HG02981 (cell line): Measurements from ENCODE around the gene PPP2R5C.
A peak's percentile ranks its signal among the peaks of the same experiment; 100 is the strongest.

Source experiments
- ATAC-seq: cut with Tn5 transposase; IDR thresholded peaks from one replicate; pipeline ENCODE4 v1.9.1; 2021; ENCODE audit warnings: mild to moderate bottlenecking, moderate library complexity; ENCODE audit not compliant: unreplicated experiment

Gene PPP2R5C

DNA sequence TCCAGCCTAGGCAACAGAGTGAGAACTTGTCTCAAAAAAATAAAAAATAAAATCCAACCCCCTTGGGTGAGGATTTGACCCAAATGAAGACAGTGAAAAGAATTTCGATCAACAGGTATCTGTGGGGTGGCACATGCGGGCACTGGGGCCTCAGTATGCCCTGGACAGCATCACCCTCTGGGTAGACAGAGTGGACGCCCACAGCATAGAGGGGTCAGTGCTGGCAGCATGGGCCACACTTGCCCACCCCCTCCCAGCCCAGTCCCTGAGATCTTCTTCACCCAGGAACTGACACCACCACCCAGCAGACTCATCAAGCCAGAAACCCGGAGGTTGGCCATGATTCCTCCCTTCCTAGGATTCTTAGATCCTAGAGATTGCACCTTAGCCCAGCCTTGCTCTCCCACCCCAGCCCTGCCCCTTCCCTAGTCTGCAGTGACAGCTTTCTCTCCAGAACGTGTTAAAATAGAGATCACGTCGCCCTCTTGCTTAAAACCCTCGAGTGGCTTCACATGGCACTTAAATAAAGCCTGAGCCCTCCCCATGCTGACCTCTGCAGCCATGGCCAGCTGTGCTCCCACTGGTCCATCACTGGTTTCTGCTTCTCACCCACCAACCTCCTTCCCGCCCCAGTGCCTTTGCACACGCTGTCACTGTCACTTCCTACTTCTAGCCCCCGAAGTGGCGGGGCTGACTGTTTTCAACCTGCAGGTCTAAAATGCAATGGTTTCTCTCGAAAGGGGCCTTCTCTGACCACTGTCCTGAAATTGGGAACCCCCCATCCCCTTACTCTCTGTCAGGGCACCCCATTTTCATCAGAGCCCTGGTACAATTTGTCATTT lies 176.6 kb downstream of the PPP2R5C start:
- ATAC-seq = no peak

DNA sequence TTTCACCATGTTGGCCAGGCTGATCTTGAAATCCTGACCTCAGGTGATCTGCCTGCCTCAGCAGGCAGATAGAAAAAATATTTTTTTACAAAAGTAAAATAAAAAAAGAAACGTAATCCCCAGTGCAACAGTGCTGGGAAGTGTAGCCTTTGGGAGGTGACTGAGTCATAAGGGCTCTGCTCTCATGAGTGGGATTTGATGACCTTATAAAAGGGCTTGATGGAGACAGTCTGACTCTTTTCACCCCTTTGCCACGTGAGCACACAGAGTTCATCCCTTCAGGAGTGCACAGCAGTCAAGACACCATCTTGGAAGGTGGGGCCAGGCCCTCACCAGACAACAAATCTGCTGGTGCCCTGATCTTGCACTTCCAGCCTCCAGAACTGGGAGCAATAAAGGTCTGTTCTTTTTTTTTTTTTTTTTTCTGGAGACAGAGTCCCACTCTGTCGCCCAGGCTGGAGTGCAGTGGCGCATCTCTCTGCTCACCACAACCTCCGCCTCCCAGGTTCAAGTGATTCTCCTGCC lies 178.2 kb downstream of the PPP2R5C start:
- ATAC-seq = no peak

DNA sequence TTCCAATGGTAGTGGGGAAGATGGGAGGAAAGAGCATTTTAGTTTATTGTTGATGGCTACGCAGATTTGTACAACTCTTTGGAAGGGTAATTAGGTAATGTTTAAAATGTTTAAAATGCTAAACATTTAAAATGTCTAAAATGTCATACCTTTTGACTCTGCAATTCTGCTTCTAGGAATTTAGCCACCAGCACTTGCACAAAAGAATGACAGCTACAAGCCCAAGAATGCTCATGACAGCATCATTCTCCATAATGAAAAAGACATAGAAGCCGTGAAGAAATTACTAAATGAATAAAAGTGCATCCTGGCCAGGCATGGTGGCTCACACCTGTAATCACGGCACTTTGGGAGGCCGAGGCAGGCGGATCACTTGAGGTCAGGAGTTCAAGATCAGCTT lies 182.9 kb downstream of the PPP2R5C start:
- no peak for ATAC-seq

DNA sequence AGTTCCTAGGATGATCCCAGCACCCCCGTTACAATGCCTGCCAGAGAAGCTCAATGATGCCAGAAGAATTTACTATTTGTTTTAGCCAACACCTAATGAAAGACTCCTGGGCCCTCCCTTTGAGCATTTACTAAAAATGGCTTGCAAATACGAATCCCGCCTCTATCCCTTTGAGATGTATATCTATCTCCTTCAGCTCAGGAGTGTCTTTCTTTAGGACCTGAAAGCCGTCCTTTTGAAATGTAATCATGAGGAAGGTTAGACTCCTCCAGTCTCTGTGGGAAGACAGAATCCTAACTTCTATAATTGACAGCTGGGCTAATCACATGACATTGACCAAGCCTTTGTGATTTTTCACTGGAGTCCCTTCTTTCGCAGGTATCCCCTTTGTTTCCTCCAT lies 183.7 kb downstream of the PPP2R5C start:
- ATAC-seq = no peak

DNA sequence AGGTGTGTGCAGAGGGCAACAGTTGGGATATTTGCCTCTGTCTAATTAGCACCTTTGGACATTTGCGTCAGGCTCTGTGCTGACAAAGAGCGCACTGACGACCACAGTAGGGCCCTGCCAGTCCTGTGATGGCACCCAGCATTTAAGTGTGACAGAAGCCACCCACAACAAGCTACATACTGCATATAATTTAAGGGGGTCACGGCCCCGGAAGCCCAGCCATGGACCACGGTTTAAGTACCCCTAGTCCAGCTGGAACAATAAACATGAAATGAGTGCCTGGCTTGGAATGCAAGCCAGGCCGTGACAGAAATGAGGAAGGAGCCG lies 186.0 kb downstream of the PPP2R5C start:
- peak; percentile 1 for ATAC-seq

GRCh38 chr14:101947904-101948665 lies 186.6 kb downstream of the PPP2R5C start:
- ATAC-seq = peak; percentile 98

GRCh38 chr14:101948666-101949216 lies 187.2 kb downstream of the PPP2R5C start:
- ATAC-seq = peak; percentile 1

DNA sequence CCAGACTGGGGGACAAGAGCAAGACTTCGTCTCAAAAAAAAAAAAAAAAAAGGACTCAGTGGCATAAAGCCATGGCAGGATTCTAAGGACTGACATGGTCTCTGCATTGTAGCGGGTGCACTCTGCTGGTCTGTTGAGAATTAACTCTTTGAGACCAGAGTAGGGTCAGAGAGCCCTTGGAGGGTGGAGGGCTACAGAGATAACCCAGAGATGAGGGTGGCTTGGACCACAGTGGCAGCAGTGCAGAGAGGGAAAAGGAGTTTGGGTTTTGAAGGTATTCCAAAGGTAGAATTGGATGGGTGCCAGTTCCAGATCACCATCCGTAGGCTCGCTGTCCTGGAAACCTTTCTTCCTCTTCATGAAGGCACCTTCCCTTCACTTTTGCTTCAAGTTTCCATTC lies 188.6 kb downstream of the PPP2R5C start:
- no peak for ATAC-seq

DNA sequence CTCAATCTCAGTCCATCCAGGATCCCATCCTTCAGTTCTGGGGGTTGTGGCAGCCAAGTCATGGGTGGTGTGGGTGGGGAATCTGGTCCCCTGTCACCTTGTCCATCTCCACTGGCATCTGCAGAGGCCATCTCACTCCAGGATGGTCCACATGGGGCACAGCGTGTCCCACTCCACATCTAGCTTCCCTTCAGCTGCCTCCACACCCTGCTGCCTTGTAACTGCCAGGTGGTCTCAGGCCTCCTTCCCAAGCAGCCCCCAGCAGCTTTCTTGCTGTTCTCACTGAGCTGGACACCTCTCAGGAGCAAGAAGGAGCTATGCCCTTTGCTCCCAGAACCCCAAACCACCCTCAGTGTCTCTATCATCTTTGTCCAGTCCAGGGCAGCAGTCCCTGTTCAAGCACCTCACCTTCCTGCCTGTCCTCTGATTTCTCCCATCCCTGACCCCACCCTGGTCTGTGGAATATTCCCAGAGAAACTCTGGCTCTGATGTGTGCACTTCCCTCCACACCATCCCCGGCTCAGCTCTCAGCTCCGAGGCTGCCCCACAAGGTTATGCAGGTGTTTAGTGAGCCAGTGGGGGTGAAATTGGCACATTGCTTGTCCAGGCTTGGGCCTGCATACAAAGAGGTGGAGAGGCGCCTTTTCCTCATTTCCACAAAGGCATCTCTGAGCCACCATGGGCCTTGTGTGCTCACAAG lies 189.2 kb downstream of the PPP2R5C start:
- no peak for ATAC-seq

DNA sequence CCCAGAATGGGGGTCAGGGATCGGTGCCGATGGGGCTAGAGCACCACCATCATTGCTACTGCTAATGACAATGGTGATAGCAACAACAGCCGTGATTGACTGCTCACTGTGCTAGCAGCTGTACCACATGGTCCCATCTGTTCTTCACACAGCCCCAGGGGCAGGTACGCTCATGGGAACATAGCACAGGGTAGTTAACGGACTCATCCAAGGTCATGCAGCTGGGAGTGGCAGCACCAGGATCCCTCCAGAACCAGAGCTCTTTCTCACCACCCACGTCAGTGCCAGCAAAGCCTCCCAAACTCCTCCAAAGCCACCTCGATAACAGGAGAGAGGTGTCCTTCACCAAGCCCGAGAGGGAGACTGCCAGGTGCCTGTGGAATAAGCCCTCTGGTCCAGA lies 191.6 kb downstream of the PPP2R5C start:
- no peak for ATAC-seq

DNA sequence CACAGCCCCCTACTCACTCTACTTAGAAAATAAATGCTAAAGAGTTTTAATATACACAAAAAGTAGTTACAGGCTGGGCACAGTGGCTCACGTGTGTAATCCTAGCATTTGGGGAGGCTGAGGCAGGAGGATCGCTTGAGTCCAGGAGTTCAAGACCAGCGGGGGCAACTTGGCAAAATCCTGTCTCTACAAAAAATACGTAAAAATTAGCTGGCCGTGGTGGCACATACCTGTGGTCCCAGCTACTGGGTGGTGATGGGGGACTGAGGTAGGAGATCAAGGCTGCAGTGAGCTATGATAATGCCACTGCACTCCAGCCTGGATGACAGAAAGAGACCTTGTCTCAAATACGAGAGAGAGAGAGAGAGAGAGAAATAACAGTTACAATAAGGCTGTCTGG lies 193.0 kb downstream of the PPP2R5C start:
- ATAC-seq = no peak

DNA sequence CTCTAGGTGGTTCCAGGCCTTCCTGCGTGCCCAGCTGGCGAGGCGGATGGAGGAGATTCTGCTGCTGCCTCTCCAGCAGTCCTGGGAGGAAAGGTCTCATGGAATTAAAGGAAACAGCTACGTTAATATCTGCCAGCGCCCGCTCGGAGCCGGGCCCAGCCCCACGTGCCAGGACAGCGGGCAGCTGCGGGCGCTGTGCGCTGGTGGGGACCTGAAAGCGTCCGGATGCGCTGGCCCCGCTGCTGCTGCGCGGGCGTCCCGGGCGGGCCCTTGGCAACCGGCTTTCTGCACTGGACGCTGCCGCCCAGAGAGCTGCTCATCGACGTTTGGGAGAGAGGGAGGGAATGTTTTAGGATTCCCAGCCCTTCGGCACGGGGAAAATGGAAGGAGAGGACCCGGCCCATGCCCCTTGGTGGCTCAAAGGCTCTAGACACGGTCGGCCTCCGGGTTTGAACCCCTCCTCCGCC lies 194.2 kb downstream of the PPP2R5C start:
- ATAC-seq = no peak

GRCh38 chr14:101956179-101956885 lies 194.8 kb downstream of the PPP2R5C start:
- ATAC-seq = no peak

DNA sequence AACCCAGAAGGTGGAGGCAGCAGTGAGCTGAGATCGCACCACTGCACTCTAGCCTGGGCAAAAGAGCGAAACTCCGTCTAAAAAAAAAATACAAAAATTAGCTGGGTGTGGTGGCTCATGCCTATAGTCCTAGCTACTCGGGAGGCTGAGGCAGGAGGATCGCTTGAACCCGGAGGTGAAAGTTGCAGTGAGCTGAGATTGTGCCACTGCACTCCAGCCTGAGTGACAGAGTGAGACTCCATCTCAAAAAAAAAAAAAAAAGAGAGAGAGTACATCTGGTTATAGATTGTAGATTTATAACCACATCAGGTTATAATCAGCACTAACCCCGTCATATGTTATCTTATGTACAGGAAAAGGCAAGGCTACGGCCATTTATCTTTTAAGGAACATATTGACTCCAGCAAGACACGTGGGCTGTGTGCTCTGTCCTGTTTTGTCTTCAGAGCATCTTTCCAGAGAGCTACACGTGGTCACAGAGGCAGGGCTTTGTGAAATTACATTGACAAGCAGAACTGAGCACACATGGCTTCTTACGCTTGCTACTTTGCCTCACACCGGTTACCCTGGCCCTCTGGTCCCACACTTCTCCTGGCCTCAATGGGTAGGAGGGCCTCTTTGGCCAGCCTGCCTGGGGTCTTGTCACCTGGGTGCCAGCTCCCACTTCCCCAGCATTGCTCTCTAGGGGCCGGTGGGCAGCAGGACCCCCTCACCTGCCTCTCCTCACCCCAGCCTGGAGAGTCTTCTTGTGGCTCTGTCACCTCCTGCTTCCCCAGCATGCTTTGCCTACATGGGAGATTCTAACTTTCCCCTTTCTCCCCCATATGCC lies 196.1 kb downstream of the PPP2R5C start:
- ATAC-seq = no peak

GRCh38 chr14:101958418-101959180 lies 197.1 kb downstream of the PPP2R5C start:
- ATAC-seq = no peak

GRCh38 chr14:101959277-101959676 lies 197.8 kb downstream of the PPP2R5C start:
- ATAC-seq = no peak

DNA sequence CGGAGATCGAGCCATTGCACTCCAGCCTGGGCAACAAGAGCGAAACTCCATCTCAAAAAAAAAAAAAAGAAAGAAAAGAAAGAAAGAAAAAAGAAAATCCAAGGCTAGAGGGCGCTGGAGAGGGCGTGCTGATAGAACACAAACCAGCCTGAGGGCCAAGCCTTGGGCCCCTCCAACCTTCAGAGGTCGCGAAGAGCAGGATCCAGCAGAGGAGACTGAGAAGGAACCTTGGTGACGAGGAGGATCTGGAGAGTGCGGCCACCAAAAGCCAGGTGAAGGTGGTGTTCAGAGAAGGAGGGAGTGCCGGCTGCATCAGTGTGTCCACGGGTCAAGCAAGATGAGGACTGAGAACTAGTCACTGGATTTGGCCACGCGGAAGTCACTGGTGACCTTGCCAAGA lies 198.7 kb downstream of the PPP2R5C start:
- no peak for ATAC-seq

DNA sequence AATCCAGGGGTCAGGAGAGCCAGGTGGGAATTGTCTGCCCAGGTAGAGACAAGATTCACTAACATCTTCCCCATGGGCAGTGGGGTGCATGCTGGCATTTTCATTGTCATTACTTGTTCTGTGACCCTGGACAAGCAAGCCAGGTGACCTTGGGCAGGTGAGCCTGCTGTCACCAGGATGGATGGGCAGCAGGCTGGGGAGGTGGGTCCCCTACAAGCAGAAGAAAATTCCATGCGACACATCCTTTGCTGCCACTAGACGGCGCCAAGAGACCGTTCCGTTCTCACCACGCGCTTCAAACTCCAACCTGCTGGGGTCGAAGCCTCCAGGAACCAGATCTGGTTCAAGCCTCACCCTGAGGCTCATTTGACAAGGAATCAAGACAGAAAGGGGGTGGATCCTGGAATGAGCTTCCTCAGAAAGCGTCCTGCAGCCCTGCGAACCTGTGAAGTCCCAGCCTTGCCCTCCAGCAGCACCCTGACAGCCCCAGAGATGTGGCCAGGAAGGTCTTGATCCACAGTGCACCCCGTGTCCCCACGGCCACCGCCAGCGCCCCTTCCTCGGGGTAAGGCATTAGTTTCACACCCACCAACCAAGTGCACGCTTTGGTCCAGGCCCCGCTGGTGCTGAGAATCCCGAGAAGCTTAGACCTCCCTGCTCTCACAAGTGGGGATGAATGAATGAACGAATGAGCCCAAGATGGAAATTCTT lies 199.7 kb downstream of the PPP2R5C start:
- no peak for ATAC-seq
